ENCODE measurements around the gene ZNF593.

The ZNF593 gene

DNA sequence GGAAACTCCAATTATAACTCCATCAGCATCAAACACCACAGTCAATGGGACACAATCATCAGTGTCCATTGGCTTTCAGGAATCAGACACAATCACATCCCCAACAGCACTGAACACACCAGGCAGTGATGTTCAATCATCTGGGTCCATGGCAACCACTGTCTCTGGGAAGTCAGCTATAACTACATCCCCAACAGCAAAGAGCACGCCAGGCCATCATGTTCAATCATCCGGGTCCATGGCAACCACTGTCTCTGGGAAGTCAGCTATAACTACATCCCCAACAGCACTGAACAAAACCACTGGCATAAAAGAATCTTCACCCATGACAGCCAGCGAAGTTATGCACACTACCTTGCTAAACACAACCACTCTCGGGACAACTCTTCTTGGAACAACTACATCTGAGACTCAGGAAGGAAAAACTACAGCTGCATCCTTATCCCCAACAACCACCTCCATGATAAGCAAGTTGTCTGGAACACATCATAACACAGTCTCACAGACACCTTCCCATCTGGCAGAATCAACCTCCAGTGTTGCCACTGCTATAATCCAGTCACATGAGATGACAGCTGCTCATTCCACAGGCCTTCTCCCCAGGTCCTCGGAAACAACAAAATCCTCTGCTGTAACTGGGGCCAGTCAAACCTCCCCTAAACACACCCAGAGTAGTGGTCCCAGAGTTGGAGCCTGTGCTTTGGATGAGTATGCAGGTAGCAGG lies 40.6 kb downstream of the ZNF593 start:
- DNase-seq (ENCODE audit: low read depth in 2 of 2): no peak

DNA sequence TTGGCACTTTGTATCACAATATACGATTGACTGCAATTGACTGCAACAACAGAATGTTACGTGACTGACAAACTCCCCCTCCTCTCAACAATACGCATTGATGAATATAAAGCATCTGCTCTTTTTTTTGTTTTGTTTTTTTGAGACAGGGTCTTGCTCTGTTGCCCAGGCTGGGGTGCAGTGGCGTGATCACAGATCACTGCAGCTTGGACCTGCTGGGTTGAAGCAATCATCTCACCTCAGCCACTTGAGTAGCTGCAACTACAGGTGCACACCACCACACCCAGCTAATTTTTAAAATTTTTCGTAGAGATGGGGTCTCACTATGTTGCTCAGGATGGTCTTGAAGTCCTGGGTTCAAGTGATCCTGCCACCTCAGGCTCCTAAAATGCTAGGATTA lies 43.0 kb downstream of the ZNF593 start:
- DNase-seq (ENCODE audit: low read depth in 2 of 2): no peak

DNA sequence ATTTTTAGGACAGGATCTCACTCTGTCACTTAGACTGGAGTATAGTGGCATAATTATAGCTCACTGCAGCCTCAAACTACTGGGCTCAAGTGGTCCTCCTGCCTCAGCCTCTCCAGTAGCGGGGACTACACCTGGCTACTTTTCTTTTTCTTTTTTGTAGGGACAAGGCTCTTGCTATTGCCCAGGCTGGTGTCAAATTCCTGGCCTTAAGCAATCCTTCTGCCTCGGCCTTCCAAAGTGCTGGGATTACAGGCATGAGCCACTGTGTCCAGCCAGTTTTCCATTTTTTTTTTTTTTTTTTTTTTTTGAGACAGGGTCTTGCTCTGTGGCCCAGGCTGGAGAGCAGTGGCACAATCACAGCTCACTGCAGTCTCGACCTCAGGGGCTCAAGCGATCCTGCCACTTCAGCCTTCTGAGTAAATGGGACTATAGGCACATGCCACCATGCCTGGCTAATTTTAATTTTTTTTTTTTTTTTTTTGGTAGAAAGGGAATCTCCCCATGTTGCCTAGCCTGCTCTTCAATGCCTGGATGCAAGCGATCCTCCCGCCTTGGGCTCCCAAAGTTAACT lies 43.7 kb downstream of the ZNF593 start:
- DNase-seq (ENCODE audit: low read depth in 2 of 2): no peak

DNA sequence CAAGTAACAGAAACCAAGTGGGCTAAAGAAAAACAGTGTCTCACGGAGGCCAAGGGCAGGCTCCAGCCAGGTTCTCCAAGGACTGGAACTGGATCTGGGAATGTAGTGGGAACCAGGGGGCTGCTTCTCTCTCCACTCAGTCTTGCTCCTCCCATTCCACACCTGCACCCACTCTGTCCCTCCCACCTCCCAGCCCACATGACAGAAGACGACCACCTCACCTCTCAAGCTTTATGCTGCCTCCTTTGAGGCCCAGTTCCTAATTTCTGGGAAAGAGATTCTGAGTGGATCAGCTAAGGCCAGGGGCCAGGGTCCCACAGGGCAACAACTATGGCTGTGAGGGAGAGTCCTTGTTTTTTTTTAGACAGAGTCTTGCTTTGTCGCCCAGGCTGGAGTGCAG lies 45.5 kb downstream of the ZNF593 start:
- no peak for DNase-seq (ENCODE audit: low read depth in 2 of 2)

DNA sequence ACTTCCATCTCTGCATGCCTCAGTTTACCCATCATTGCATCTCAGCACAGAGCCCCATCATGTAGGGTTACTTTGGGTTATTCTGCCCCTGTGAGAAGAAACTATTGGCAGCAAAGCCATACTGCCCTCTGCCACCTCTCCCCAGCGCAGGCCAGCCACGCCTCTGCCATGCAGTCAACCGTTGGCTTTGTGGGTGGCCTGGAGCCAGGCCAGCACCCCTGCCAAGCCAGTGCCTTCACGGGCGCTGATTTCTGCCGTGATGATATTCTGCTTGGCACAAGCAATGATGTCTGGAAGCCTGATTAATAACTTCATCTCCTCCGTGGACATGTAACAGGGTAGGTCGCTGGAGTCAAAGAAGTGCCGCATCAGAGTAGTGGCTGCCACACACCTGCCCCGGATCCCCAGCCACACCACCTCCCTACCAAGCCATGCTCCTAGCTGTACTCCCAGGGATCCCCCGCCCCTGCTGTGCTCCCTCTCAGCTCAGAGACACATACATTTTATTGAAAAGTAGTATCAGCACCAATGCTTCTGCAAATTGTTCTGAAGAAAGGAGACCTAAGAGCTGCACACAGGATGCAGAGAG lies 49.3 kb downstream of the ZNF593 start:
- DNase-seq (ENCODE audit: low read depth in 2 of 2): no peak

Data from activated CD4-positive, alpha-beta T cell treated with anti-CD3 and anti-CD28 coated beads for 24 hours (primary cell).